ENCODE data around the gene RENBP.

GRCh38 chrX:153911798-153912197 lies 32.6 kb downstream of the RENBP start:
- TF ChIP-seq, protein P1, sequence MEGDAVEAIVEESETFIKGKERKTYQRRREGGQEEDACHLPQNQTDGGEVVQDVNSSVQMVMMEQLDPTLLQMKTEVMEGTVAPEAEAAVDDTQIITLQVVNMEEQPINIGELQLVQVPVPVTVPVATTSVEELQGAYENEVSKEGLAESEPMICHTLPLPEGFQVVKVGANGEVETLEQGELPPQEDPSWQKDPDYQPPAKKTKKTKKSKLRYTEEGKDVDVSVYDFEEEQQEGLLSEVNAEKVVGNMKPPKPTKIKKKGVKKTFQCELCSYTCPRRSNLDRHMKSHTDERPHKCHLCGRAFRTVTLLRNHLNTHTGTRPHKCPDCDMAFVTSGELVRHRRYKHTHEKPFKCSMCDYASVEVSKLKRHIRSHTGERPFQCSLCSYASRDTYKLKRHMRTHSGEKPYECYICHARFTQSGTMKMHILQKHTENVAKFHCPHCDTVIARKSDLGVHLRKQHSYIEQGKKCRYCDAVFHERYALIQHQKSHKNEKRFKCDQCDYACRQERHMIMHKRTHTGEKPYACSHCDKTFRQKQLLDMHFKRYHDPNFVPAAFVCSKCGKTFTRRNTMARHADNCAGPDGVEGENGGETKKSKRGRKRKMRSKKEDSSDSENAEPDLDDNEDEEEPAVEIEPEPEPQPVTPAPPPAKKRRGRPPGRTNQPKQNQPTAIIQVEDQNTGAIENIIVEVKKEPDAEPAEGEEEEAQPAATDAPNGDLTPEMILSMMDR (IDR thresholded peaks at IDR 0.05): no peak
- no peak for TF ChIP-seq POLR2A (IDR thresholded peaks at IDR 0.05)
